GM20000 (cell line): ENCODE data around the gene DNER.

Source experiments
- DNase-seq: peaks from one replicate; pipeline ENCODE4 v3.0.0; 2012; ENCODE audit warnings: low spot score
- TF ChIP-seq, protein P1 (sequence below): IDR thresholded peaks from 2 replicates; pipeline ENCODE4 v1.5.1; 2012; ENCODE audit warnings: mild to moderate bottlenecking, control low read depth; ENCODE audit errors: extremely low read depth, missing control alignments

Gene DNER

DNA sequence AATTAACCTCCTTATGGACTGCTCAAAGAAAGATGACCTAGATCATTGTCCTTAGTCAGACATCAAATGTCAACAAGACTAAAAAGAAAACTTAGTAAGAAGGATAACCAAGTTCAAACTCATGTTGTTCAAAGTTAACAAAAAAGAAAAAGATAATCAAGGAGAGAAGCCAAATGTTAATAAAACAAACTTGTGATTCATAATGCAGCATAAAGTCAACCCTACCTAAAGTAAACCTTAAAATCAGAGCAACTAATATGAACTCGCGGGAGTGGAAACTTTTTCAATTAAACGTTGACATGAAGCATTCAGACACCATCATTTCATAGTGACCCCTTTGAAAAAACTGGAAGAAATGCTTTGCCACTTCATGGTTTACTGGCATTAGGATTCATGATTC lies 52.9 kb downstream of the DNER start:
- TF ChIP-seq, protein P1, sequence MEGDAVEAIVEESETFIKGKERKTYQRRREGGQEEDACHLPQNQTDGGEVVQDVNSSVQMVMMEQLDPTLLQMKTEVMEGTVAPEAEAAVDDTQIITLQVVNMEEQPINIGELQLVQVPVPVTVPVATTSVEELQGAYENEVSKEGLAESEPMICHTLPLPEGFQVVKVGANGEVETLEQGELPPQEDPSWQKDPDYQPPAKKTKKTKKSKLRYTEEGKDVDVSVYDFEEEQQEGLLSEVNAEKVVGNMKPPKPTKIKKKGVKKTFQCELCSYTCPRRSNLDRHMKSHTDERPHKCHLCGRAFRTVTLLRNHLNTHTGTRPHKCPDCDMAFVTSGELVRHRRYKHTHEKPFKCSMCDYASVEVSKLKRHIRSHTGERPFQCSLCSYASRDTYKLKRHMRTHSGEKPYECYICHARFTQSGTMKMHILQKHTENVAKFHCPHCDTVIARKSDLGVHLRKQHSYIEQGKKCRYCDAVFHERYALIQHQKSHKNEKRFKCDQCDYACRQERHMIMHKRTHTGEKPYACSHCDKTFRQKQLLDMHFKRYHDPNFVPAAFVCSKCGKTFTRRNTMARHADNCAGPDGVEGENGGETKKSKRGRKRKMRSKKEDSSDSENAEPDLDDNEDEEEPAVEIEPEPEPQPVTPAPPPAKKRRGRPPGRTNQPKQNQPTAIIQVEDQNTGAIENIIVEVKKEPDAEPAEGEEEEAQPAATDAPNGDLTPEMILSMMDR, result no peak
- DNase-seq, result no peak

DNA sequence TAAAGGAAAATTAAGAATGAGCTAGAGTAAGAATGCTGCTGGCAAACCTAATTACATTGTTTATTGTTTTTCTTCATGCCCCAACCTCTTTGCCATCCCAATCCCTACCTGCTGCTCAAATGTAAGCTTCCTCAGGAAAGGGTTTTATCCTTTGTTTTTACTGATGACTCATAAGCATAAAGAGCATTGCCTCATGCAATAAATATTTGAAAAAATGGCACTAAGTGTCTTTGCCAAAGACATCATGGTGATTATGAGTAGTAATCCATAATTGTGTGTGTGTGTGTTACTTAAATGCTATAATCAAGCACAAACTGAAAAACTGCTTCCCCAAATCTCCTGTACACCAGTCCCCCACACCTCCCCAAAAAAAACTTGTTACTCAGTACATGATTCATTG lies 53.4 kb downstream of the DNER start:
- no peak for DNase-seq
- TF ChIP-seq, protein P1, result no peak

DNA sequence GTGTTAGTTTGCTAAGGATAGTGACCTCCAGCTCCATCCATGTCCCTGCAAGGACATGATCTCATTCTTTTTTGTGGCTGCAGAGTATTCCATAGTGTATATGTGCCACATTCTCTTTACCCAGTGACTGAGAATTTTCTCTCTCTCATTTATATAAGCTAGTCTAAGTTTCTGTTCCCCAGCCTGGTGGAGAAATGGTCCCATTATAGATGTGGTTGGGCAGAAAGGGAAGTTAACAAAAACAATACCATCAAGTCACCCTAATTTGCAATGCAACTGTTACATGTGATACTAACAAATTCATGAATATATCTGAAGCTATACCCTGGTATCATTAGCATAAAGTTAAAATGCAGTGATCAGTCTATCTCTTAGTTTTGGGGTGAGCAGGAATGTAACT lies 54.0 kb downstream of the DNER start:
- no peak for DNase-seq
- TF ChIP-seq, protein P1, result no peak

DNA sequence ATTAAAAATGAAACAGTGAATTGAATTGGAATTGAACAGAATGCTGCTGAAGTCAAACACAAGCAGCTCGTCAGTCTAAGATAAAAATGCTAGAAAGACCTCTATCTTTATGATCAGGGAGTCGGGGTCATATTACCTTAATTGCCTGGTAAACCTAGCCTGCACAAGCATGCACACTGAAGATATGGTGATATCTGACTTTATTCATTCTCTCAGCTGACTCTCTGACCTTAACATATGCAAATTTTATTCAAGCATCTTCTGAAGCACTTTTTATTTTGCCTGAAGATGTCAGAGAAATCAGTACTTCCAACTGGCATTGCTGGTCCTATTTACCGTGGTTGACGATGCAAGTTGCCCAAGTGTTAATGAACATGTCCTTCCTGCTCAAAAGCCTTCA lies 56.4 kb downstream of the DNER start:
- no peak for DNase-seq
- TF ChIP-seq, protein P1, result no peak

DNA sequence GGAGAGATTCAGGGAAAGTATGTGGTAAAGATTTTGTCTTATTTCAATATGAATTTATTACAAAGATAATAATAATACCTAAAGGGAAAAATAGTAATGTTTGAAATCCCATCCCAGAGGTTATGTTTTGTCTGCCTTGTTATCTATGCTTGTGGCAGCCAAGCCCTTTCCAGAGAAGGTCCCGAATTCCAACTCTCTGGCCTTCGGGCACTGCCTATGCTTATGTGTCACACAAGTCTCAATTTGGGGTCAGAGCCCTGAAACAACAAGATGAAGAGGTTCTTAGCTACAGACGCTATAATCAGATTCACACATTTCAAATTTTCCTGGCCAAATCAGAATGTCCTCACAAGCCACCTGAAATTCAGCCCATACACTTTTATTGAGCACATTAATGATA lies 59.9 kb downstream of the DNER start:
- no peak for DNase-seq
- TF ChIP-seq, protein P1, result no peak

DNA sequence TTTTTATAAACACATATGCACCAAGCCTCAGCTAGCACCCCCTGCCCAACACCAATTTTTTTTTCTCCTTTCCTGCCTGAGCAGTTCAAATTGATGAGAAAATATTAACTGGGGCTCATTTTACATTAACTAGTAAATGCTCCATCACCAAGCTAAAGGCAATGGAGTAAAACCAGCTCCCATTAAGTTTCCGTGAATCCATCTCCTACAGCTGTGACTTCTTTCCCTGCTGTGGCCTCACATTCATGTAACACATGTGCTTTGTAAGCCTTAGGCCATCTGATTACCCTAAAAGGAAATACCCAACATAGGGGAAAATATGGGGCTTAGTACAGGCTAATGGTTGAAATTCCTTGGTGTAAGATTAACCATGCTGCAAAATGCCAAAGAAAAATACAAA lies 60.8 kb downstream of the DNER start:
- DNase-seq, result no peak
- TF ChIP-seq, protein P1, result no peak

DNA sequence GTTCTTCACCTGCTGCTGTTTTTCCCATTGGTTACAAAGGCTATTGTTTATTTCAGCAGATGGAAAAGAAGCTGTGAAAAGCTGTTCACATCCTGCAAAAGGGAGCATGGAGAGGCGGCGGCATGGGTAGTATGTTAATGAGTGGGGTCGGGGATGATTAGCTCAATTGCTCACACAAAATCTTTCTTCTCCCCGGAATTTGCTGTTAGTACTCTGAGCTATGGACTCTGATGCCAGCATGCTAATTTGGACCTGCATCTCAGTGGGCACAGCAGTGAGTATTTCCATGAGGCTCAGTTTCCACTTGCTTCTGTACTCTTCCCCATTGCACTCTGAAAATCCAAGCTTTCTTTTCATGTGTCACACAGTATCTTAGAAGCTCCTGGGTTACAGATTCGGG lies 61.6 kb downstream of the DNER start:
- no peak for DNase-seq
- TF ChIP-seq, protein P1, result no peak

DNA sequence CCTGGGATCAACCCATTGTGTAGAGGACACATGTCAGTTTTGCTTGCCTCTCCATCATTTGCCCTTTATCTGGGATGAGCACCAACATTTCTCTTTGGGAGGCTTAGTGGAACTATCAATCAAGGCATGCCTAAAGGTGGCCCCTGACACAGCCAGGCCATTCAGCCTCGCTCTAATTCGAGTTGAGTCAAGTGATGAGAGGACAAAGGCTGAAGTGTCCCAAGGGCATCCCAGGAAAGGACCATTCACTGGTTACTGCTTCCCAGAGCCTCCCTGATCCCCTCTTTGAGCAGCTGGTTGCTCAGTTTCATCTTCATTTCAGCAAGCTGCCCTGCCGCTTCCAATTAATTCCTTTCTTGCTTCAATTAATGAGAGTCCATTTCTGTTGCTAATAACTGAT lies 63.5 kb downstream of the DNER start:
- DNase-seq, result no peak
- TF ChIP-seq, protein P1, result no peak
